ENCODE measurements around the gene NECAB3. TPM values are rescaled to one million over a fixed set of nuclear protein-coding genes. Genes with fewer than 3 reads are reported as not detected.

Gene NECAB3
- total RNA-seq, 1 donor from 2014 or later: 9.7 TPM

DNA sequence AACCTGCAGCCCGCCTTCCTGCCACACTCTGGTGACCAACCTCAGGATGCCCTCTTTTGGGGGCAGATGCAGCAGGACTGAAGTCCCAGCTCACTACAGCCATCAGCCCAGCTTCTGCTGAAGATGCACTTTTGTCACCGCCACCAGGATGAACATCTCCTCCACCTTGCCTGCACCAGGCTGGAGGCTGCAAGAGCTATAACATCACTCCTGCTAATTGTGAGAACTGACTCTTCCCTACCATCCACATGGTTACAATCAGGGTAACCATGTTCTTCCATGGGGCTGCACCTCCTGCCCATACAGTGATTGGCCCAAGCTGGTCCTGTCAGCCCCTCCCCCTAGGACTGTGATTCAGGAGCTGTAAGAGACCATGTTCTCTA lies 9.5 kb downstream of the NECAB3 start:
- no peak for DNase-seq (ENCODE audit: low read depth in 2 of 2)

DNA sequence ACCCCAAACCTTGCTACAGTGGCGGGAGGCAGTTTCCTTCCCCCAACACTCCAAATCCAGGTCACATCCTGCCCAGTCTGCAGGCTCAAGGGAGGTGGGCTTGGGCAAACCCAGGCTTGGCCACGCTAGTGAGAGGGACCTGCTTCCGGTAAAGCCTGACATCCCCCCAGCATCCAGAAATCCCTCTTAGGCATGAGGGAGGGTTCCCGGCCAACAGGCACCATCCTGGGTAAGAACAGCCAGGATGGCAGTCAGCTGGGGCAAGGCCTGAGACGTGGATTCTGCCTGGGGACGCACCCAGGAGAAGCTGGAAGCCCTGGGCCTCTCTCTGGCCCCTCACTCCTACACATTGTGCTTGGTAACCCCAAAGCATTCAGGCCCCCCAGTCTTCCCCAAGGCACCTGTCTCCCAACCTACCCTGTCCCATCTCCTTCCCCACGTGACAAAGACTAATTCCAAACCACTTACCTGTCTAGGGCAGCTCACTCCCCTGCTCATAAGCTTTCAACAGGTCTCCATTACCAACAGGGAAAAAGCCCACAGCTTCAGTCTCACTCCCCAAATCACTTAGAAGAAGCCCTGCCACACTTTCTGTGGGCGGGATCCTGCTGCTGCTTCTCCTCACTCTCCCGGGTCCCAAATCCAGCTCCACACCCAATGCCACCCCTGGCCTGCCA lies 10.0 kb downstream of the NECAB3 start:
- DNase-seq (ENCODE audit: low read depth in 2 of 2): no peak

DNA sequence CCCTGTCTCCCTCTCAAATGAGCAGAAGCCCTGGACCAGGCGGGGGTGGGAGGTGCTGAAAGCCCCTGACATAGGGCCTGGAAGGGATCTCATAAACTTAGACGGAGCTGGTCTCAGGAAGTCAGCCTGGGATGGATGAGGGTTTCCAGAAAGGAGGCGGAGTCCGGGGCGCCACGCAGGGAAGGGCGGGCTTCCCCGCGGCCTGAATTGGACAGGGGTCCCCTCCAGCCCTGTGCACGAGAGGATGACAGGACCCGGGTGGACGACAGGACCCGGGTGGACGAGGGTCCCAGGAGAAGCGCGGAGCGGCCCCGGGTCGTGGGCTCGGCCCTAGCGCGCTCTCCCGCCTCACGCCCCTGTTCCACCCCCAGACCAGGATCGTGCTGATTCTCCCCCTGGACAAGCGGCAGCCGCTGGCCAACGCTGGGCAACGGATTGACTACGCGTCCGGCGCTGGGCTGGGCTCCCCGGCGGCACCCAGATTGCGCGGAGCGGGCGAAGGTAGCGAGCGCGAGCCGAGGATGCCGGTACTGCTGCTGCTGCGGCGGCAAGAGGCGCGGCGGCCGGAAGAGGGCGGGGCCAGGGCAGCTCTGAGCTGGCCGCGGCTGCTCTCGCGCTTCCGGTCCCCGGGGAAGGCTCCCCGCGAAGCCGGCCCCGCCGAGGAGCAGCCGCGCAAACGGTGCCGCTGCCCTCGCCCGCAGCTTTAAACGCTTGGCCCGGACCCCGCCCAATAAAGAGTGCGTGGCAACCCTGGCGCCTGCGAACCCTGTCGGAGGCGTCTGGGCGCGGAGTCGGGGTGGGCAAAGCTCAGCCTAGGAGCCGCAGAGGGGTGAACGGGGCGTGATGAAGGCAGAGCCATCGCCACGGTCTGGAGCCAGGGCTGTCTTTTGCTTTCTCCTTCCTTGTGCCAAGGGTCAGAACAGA lies 10.8 kb downstream of the NECAB3 start:
- DNase-seq (ENCODE audit: low read depth in 2 of 2): peak; percentile 35 to 68

DNA sequence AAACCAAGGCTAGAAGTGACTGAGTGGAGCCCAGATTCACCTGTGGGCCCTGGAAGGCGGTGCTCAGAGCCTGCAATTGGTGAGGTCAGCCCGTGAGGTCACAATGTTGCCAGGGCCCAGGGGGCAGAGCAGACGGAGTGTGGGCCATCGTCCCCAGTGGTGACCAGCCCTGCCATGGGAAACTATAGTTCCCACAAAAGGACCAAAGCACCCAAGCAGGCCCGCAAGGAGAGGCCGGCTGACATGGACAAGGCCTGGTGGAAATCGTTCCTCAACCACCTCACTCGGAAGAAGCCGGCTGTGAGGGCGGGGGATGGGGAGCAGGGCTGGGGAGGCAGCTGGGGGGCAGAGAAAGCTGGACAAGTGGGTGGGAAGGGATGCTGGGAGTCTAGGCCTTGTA lies 12.1 kb downstream of the NECAB3 start, which contains the start of gene C20orf144:
C20orf144 (plus strand) TSS at position 156 of the 400 bp plus-strand sequence; CDS start at position 175, 19 bp downstream.
- no peak for DNase-seq (ENCODE audit: low read depth in 2 of 2)

DNA sequence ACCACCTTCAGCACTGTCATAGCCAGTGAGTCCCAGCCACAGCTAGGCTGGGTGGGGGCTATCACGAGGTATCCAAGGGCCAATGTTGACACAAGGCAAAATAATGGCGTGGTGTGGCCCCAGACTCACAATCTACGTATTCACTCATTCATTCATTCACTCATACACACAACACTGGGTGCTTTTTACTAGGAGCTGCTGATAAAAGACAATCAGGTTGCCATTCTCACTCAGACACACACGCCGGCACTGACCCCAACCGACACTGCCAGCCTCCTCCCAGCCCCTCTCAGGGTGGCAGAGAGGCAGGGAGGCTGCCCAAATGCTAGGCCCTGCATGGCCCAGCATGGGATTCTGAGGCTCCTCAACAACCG lies 13.6 kb downstream of the NECAB3 start:
- no peak for DNase-seq (ENCODE audit: low read depth in 2 of 2)

DNA sequence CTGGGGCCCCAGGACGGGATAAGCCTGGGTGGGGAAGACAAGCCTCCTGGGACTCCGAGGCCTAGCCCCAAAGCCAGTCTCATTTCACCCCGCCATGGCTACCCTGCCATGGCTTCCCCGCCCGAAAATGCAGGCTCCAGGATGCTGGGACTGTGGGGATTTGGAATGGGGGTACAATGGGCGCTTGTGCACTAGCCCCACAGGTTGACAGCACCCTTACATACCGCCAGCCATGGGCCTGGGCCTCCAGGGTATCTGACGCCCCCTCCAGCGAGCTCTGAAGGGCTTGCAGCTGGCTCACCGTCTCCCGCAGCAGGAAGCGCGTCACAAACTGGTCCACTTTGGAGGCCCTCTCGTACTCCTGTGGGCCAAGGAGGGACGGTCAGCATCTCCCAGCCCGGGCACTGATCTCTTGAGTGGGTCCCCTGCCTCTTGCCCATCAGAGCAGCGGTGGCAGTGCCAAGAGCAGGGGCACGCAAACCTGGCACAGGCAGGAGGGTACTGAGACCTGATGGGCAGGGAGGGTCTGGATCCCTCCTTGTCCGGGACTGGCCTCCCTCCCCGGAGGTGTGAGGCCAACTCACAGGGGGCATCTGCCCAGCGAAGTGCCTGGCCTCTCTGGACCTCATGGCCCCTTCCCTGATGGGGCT lies 14.1 kb downstream of the NECAB3 start:
- DNase-seq (ENCODE audit: low read depth in 2 of 2): no peak

DNA sequence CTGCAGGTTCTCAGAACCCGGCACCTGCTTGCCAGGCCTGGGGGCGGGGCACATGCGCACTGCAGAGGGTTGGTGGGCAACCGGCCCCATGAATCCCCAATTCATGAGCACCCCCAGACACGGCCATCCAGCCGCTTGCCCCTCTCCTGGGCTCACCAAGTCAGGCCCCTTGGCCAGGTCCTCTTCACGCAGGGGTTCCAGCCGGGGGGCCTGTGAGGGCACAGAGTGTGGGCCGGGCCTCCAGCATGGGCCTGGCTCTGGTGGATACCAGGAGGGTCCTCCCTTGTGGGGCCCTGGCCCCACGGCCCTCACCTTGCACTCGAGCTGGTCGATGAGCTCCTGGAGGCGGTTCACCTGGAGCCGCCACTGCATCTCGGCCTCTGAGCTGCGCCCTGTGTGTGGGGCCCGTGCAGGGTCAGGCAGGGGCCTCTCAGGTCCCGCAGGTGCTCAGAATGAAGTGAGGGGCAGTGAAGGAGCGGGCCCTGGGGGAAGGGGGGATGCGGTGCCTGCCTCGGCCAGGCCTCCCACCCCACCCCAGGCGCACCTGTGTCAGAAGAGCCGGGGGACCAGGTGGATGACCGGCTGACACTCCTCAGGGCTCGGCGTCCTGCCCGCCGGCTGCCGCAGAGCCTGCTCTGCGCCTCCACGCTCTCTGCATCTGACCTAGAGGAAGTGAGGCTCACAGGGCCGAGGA lies 14.7 kb downstream of the NECAB3 start:
- no peak for DNase-seq (ENCODE audit: low read depth in 2 of 2)

DNA sequence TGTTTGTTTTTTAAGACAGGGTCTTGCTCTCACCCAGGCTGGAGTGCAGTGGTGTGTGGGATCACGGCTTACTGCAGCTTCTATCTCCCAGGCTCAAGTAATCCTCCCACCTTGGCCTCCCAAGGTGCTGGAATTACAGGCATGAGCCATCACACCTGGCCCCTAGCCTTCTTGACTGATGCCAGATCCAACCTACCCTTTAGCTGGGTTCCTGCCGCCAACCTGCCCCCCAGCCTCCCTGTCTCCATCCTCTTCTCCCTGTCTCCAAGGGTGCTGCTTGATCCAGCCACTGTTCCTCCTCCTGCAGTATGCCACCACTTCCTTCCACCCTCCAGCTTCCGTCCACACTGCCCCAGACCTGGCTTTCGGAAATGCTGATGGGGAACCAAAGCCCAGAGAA lies 15.3 kb downstream of the NECAB3 start:
- no peak for DNase-seq (ENCODE audit: low read depth in 2 of 2)

DNA sequence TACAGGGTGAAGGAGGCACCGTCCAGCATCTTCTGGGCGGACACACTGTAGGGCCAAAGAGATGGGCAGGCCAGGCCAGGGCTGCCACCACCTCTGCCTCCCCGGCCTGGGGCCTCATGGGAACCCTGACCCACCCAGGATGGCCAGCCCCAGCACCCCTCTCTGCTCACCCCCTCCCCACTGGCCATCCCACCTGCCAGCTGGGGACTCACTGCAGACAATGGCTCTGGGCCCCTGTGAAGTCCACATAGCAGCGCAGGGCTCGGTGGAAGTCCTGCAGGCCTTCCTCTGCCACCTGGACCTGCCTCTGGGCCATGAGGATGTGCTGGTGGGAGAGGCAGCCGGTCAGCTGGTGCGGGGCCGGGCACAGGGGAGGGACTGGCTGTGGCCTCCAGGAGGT lies 15.7 kb downstream of the NECAB3 start:
- DNase-seq (ENCODE audit: low read depth in 2 of 2): no peak

DNA sequence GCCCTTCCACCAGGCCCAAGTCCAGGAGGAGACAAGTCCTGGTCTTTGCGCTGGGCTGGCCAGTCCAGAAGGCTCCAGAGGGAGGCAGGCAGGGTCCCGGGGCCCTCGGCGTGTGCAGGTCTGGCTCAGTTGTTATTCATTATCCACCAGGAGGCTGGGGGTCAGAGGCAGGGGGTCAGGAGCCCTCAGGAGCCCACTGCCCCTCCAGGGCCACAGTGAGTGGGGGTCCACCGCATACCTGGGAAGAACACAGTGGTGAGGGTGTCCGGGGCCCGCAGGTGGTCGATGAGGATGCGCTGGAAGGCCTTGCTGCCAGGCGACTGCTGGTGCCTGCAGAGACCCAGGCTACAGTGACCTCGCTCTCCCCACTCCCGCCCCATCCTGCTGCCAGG lies 16.5 kb downstream of the NECAB3 start:
- no peak for DNase-seq (ENCODE audit: low read depth in 2 of 2)

DNA sequence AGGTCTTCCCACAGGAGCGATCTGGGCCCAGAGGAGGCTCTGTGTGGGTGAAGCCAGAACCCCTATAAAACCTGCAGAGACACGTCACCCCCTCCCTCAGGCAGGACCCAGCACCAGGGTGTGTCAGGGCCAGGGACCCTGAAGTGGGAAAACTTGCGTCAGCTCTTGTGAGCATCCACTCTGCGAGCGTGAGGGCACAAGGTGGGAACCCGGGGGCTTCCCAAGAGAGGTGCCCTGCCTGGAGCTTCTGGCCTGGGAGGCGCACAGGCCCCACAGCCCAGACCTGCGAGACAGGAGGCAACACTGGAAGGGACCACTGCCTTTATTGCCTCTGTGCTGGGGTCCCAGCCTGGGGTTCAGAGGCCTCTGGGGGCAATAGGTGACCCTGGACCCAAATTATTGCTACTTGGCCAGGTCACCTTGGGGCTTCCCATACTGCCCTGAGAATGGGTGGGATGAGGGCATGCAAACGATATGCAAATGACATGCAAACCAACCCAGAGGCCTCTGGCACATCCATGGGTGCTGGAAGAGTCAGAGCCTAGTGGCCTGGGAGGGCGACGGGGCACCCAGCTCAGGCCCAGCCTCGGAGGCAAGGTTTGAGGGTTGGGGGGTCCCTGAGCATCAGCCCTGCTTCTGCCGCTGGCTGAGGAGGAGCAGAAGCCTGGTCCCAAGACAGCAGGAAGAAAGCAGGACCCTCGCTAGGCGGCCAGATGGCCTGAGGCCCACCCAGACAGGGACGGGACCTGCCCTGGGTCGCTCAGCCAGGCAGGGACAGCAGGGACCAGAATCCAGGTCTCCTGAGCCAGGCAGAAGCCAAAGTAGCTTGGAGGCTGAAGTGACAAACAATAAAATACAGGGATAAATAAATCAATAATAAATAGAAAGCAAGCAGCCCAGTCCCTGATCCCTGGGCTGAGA lies 17.2 kb downstream of the NECAB3 start:
- no peak for DNase-seq (ENCODE audit: low read depth in 2 of 2)

DNA sequence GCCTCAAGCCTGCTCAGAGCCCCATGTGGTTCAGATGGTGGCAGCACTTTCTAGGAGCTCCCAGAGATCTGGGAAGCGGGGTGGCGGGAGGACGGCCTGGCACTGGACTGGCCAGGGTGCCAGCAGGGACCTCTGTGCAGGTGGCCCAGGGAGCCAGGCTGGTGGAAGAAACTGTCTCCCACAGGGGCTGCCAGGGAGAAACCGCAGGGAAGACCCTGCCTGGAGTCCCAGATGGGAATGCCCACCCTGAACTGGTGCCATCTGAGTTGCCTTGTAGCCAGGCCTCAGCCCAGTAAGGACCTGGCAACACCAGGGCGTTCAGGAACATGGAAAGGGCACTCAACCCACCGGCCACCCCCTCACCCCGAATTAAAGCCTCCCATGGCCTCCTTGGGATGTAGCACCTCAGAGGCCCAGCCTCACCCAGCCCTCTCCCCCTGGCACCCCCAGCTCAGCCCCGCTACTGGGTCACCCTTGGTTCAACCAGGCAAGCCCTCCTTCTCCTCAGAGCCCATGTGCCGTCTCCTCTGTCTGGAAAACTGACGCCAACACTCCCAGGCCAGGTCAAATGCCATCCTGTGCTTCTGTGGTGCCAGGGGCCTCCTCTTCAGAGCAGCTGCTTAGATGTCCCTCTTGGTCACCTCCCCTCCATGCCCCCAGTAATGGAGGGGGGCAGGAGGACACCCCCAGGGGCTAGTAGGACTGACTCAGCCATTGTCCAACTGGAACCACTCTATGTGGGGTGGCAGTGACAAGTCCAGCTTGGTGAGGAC lies 18.0 kb downstream of the NECAB3 start:
- no peak for DNase-seq (ENCODE audit: low read depth in 2 of 2)

DNA sequence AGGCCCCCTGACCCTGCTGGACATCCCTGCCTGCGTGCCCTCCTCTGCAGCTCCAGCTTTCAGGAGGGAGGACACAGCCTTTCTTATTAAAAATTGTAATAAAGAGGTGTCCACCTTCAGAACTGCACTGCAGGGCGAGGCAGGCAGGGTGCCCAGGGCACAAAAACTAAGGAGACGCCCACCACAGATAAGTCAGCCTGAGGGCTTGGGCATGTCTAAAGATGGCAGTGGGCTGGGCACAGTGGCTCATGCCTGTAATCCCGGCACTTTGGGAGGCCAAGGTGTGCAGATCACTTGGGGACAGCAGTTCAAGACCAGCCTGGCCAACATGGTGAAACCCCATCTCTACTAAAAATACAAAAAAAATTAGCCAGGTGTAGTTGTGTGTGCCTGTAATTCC lies 19.1 kb downstream of the NECAB3 start:
- no peak for DNase-seq (ENCODE audit: low read depth in 2 of 2)

DNA sequence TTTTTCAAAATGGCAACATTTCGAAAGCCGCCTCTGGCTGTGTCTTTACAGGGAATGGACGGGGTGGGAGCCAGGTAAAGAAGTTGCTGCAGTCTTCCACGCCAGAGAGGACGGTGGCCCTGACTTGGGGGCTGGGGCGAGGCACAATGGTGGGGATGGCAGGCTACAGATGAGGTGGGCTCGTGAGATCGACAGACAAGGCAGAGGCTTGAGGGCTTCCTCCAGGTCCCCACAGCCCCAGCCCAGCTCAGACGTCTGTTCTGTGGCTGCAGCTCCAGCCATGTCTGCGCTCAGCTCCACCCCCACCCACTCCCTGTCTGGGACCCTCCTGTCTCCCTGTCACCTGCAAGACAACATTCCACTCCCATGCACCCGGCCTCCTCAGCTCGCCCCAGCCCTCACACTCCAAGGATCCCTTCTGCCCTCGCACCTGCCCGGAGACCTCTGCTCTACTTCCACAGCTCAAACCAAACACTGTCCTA lies 19.5 kb downstream of the NECAB3 start:
- DNase-seq (ENCODE audit: low read depth in 2 of 2): no peak

DNA sequence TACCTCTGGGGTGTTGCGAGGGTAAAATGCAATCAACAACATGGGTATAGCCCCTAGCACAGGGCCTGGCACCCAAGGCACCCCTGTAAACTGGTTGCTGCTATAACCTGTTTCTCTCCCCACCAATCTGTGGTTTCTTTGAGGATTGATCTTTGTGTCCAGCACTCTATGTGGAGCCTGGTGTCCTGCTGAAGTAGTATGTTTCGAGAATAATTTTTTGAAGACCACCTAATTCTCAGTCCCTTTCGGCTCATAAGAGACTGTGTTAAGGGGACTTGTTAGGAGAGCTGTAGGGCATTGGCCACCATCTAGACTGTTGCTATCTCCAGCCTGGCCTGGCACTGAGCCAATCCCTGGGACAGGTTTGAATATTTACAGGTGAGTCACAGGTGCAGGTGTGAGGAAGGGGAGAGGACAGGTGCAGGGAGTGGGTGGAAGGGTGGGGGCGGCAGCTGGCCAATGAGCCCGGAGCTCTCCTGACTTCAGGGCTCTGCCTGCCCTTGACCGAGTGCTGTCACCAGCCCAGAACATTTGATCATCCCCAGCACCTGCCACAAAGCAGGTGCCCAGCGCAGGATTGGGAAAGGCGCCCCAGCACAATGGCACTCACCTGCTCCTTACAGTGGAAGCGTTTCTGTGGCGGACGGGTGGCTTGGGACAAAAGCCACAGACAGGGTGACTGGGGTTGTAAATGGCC lies 20.2 kb downstream of the NECAB3 start:
- DNase-seq (ENCODE audit: low read depth in 2 of 2): no peak

DNA sequence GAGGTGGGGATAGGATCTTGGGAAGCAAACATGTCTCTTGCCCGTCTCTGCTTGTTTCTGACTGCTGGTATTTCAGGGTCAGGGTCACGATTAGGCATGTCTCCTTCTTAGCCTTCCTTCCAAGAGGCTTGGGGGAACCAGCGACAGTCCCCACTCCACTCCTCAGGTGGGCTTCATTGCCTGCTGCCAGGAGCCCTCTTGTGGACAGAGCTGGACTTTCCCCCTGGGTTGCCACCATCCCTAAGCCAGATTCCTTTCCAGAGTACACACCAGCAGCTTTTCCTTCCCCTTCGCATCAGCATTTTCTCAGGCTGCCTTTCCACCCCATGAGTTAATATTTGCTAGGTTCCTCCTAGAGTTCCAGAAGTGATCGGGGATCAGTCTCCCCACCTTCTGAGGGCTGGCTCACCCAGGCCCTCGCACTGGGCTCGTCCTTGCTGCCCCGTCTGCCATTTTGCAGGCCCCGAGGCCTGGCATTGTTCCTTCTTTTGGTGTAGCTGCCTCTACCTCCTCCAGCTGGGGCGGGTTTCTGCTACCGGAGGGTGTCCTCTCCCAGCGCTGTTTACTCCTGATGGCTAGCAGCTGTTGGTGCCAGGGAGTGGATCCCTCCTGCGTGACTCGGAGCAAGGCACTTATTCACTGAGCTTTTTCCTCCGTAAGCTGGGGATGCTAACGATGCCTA lies 20.9 kb downstream of the NECAB3 start:
- peak; percentile 65 to 79 for DNase-seq (ENCODE audit: low read depth in 2 of 2)

DNA sequence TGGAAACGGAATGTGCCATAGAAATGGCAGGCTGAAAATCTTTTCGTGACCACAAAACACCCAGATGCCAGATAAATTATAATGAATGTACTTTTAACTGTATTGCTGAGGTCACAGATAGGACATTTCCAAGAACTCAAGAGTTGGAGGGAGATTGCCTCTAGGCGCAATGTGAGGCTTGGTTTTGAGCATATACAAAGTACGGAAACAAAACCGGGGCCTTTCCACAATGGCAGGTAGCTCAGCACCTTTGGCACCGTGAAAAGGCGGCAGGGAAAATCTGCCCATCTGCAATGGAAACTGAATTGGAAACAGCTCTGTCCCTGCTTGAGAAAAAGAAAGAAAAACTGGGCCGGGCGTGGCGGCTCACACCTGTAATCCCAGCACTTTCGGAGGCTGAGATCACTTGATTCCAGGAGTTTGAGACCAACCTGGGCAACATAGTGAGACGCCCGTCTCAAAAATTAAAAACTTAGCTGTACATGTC lies 22.6 kb downstream of the NECAB3 start:
- no peak for DNase-seq (ENCODE audit: low read depth in 2 of 2)
